A673 (cell line): ENCODE results near the gene HOXB13.

ENCODE experiments used
- CTCF ChIP-seq: fragments of 300-800, 200-600 bp; sonication (generic); conservative IDR thresholded peaks from 2 replicates; pipeline ENCODE4 v1.5.1; 2017; ENCODE audit warnings: low read depth, mild to moderate bottlenecking, antibody characterized with exemption, low read length, moderate library complexity, mixed read lengths
- EZH2 ChIP-seq: fragments of 200-600 bp; sonication (generic); IDR thresholded peaks from 2 replicates; pipeline ENCODE4 v1.6.1; 2017; ENCODE audit warnings: borderline replicate concordance, low read depth, mild to moderate bottlenecking, mixed read lengths, antibody characterized with exemption, low read length; ENCODE audit not compliant: poor library complexity, severe bottlenecking

GRCh38 chr17:48751172-48751571, 22.6 kb upstream of the HOXB13 start:
- TF ChIP-seq CTCF (no peak), EZH2 (no peak)
